GM18870 (cell line): ENCODE data around the gene MAD1L1.
"Not testable (repeated sequence)": the region's sequence is repeated elsewhere in the genome, so short reads cannot be mapped to it uniquely, and the experiment has no call there.

Experiments used
- ATAC-seq: cut with Tn5 transposase; IDR thresholded peaks from one replicate; pipeline ENCODE4 v1.9.1; 2021; ENCODE audit warnings: moderate library complexity; ENCODE audit not compliant: unreplicated experiment

The MAD1L1 gene

DNA sequence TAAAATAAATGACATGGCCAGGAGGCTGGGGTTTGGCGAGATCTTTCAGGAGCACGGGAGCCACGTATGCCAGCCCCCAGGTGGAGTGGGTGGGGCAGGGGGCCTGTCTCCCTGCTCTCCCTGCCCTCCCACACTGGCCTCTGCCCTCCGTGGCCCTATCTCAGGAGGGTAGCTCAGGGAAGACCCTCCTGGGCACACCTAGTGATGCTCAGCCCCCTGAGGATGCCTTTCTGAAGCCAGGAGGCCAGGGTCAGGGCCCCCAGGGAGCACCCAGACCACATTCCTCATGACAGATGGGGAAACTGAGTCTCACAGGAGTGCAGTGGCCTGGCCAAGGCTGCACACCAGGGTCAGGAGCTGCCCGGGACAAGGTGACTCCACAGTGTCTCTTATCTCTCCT, 339.3 kb downstream of the MAD1L1 start:
- no peak for ATAC-seq

DNA sequence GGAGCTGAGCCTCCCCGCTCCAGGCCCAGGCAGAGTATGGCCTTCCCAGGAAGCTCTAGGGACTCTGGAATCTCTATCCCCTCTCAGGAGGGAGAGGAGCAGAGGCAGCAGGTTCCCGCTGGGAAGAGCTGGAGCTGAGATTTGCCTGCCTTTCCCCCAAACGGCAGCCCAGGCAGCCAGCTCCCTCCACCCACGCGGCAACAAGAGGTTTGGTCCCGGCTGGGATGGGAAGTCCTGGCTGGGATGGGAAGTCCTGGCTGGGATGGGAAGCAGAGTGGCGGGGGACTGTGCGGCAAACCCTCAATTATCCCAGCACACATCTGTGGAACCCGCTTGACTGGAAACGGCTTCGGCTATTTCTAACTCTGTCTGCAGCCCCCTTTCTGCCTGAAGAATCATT, 339.7 kb downstream of the MAD1L1 start:
- ATAC-seq = no peak

DNA sequence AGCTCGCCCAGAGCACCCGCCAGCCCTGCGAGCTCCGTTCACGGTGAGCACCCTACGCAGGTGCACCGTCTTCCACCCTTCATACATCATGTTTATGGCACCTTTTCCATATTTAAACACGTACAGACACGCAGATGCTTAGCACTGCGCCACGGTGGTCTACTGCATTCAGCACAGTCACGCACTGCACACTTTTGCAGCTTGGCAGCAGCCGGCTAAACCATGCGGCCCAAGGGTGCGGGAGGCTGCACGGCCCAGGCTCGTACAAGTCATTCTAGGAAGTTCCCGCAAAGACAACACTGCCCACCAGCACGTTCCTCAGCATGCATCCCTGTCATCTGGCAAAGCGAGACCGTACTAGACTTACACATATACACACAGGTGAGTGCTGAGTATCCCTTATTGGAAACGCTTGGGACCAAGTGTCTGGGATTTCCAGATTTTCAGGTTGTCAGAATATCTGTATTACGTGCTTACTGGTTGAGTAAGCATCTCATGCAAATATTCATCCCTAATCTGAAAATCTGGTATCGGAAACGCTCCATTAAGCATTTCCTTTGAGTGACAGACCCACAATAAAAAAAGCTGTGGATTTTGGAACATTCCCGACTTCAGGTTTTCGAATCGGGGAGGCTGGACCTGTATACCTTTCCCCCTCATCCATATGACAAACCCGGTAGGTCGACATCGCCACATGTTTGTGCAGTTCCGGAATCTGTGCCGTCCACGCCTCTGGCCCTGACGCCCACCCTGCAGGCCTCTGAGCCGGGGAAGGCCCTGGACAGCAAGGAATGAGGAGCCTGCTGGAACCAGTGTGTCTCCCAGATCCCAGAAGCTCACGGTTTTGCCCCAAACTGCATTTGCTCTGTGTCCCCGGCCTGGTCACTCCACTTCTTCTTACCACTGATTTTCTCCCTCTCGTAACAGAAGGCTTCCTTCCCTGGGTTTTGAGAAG, 340.5 kb downstream of the MAD1L1 start:
- ATAC-seq = no peak

DNA sequence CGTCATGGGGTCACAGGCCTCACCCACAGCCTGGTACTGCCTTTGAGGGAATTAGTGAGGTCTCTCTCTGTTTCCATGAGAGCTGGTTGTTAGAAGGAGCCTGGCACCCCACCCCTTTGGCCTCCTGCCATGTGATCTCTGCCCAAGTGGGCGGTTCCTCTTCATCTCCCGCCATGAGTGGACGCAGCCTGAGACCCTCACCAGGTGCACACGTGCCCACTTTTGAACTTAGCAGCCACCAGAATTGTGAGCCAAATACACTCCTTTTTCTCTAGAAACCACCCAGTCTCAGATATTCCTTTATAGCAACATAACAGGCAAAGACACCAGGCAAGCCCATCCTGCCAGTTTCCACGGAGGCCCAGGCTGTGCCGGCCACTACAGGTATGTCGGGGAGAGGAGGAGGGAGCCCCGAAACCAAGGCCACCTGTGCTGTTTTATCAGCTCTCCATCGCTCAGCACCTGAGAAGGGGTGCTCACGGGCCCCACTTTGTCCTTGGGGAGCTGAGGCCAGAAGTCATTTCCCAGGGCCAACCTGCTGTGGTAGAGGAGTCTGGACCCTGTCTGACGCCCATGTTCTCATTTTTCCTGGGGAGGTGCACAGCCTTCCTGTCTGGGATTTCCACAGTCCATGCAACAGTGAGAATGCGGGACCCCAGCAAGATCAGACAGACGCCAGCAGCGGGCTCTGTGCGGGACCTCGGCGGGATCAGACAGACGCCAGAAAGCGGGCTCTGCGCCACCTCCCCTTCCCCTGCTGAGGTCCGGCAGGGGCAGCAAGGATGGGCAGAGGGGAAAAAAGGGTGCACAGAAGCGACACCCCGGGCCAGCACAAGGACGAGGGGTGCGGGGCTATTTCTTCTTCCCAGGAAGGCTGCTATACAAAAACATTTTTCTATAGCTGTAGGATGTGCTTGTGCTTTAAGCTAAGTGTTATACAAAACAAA, 342.2 kb downstream of the MAD1L1 start:
- no peak for ATAC-seq

DNA sequence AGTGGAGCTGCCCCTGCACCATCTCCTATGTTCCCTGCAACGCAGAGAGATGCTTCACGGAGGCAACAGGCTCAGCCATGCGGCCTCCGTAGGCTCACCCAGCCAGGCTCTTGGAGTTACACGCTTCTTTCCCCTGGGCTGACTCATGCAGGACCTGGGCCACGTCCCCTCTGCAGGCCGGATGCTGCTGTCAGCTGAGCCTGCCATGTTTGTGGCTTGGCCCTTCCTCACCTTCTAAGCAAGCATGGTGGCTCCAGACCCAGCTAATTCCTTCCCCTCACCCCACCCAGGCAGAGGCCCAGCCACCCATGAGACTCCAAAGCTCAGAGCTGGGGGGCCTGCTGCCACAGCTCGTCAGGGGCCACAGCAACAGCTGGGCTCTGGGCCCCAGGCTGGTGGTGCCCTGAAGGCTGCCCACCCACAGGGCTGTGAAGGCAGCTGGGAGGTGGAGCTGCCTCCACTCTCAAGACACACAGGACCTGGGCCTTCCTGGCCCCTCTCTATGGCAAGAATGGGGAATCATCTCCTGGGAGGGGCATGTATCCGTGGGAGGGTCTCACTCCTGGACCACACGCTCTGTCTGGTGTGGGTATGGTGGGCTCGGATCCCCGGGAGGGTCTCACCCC, 343.1 kb downstream of the MAD1L1 start:
- ATAC-seq = no peak

DNA sequence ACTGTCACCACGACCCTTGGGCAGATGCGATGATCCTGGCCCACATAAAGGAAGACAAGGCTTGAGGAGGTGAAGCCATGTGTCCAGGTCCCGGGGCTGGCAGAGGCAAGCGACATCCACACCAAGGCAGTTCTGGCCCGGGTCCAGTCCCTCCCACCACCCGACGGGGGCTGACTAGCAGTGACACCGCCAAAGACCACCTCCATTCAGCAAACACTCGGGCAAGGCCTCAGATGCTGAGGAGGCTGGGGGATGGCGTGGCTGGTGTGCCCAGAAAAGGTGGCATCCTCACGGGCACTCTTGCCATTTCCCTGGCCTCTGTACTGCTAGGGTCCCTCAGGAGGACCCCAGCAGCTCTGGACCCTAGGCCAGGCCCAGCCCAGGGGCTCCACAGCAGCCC, 343.7 kb downstream of the MAD1L1 start:
- ATAC-seq = no peak

DNA sequence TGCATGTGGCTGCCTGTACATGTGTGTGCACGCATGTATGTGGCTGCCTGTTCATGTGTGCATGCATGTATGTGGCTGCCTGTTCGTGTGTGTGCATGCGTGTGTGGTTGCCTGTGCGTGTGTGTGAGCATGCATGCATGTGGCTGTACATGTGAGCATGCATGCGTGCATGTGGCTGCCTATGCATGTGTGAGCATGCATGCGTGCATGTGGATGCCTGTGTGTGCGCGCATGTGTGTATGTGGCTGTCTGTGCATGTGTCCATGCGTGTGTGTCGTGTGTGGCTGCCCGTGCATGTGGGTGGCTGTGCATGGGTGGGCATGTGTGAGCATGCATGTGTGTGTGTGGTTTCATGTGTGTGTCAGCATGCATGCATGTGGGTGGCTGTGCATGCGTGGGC, 344.3 kb downstream of the MAD1L1 start:
- no peak for ATAC-seq

DNA sequence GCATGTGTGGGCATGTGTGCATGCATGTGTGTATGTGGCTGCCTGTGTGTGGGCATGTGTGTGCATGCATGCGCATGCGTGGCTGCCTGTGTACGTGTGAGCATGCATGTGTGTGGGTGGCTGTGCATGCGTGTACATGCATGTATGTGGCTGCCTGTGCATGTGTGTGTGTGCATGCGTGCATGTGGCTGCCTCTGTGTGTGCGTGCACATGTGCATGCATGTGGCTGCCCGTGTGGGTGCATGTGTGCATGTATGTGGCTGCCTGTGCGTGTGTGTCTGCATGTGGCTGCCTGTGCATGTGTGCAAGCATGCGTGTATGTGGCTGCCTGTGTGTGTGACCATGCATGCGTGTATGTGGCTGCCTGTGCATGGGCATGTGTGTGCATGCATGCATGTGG, 345.5 kb downstream of the MAD1L1 start:
- ATAC-seq = no peak

DNA sequence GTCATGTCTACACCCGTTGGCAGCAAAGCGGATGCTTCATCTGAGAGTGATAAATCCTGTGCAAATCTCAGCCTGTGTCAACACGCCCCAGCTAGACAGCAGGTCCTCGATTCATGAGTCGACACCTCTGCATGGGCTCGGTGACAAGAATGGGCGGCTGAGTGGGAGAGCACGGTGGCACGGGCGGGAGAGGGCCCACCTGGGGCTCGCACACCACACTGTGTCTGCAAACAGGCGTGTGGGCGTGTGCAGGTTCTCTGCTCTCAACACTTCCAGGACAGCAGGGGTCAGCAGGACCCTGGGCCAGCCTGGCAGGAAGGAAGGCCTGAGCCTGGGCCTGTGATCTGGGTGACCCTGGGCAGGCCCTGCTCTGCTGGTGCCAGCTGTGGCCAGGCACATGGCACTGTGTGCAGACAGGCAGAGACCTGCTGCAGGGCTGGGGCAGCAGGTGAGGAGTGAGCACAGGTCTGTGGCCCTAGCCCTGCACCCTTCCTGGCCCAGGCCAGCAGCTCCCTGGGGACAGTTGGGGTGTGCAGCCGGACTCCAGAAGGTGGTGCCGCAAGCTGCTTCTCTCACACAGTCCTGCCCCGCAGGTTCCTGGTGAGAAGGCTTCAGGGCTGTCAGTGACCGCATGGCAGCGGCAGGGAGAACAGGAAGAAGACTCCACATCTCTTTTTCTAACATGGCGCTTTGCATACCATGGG, 346.2 kb downstream of the MAD1L1 start:
- ATAC-seq = no peak

DNA sequence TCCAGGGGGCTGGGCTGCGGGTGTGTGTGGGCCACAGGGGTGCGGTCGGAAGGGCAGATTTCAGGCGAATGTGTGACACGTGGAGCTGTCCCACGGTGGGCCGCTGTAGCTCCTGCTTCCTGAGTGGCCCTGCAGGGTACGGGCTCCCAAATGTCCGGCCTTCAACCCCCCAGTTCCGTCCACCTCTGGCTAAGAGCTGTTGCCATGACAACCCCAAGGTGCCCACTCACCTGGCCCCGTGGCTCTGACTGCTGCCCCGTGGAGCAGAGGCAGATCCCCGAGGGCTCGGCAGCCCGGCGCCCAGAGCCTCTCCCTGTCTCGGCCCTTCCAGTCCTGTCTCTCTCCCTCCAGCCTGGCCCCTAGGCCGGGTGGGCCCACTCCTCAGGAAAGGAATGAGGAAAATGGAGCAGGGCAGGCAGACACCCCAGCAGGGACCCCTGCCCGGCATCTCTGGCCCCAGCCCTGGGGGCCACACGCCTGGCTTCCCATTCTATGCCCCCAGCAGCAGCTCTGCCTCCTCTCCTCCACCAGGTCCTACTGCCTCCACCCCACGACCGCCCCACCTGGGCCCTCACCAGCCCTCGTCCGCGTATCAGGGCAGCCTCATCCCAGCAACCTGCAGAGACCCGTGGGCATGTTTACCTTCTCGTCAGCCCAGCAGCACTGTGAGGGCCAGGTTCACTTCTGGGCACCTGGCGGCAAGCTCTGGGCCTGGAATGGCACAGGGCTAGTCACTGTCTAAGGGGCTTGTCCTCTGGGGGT, 347.1 kb downstream of the MAD1L1 start:
- no peak for ATAC-seq

DNA sequence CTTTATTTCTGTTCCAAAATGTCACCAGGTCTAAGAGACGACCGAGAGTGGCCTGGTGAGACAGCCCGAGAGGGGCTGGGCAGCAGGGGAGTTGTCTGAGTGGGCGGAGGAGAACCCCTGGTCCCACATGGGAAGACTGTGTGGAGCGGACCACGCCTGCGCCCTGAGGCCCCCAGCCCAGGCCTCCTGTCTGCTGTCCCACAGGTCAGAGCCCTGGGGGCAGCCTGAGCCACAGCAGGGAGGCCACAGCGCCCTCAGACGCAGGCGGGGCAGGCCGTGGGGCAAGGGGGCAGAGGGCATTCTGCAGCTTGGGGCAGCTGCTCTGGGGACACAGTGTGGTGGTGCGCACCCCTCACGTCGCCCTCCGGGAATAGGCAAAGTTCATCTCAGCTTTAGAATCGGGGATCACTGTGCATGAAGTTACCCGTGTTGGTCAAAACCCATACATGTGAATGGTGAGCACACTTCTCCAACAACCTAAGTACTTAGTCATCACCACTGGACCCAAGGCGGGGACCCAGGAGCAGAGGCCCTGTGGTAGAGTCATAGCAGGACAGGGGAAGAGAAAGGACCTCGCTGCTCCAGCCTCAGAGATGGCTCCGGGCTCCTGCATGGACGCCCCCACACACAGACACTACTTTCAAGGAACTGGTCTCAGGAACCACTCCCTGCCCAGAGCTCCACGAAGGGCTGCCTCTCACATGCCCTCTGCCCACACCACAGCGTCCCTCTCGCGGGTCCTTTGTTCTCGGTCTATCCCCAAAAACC, 348.0 kb downstream of the MAD1L1 start:
- ATAC-seq = no peak

DNA sequence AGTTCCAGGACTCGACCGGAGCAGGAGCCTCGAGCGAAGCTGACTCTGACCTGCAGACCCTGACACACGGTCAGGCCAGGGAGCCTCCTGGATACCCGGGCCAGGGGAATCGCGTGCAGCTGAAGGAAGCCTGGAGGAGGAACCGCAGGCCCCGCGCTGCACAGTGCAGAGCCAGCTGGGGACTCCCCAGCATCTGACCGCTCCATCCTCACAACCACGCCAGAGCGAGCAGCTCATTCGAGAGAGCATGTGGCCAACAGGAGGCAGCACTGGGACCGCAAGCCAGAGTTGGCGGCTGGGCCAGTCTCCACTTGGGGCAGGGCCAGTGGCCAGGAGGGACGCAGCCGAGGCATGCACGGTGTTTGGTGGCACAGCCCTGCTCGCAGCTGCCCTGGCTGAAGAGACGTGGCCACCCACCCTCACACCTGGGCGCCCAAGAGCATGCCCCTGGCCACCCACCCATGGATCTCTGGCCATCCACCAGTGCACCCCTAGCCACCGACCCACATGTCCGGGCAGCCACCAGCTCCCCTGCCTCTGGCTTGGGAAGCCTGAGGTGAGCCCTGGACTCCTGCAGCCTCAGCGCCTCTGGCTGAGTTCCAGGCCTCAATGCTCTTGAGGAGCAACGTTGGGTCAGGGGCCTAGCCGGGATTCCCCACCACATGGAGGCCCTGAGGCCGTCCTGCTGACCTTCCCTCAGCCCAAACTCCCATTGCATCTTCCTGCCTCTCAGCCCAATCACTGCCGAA, 348.7 kb downstream of the MAD1L1 start:
- no peak for ATAC-seq

DNA sequence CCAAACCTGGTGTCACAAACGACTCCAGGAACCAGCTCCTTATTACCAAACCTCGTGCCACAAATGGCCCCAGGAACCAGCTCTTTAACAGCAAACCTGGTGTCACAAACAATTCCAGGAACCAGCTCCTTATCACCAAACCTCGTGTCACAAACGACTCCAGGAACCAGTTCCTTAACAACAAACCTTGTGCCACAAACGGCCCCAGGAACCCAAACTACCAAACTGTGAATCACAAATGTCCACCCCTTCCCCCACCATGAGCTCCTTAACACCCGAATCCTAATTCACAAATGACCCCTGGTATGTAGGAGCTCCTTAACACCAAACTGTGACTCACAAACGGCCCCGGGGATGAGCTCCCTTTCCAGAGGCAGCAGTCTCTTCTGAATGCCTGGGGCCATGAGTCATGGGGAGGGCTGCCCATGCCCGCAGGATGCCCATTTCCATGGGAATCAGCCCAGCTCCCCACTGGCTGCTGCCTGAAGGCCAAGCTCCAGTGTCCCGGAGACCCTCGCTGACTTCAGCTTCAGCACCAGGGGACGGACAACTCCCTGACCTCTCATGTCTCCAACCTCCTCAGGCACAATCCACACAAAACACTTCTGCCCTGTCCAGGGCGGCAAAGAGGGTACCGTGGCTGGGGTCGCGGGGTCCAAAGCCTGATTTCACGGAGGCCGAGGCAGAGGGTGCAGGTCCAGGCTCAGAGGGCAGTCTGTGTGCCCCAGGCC, 349.5 kb downstream of the MAD1L1 start:
- ATAC-seq = no peak

DNA sequence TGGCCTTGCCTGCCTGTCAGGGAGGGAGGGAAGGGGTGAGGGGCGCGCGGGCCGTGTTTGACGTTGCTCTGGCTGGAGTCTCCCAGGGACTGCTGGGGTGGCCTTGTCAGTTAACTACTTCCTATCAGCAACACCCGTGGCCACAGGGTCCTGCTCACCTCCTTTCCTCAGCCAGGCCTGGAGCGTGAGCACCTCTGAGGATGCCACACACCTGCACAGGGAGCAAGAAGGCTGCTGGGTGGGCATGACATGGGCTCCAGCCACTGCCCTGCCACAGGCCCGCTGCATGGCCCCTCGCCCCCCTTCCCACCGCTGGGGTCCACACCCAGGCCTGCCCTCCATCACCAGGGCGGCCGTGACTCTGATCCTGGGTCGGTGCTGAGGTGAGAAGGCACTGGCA, 350.3 kb downstream of the MAD1L1 start:
- ATAC-seq = no peak

DNA sequence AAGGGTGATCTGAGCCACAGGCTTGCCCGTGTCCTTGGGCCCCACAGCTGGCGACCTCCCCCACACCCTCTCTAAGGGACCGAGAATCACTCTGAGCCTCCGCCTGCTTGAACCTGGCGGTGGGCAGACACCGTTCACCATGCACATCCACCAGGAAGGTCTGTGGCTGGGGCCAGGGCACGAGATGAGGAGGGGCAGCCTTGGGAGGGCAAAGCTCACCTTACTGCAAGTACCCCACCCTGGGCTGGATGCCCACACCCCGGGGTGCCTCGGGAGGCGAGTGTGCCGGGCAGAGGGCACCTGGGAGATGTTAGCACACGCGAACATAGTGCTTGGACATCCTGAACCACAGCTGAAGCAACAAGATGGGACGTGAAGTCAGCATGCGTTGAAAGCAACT, 350.8 kb downstream of the MAD1L1 start:
- ATAC-seq = no peak

DNA sequence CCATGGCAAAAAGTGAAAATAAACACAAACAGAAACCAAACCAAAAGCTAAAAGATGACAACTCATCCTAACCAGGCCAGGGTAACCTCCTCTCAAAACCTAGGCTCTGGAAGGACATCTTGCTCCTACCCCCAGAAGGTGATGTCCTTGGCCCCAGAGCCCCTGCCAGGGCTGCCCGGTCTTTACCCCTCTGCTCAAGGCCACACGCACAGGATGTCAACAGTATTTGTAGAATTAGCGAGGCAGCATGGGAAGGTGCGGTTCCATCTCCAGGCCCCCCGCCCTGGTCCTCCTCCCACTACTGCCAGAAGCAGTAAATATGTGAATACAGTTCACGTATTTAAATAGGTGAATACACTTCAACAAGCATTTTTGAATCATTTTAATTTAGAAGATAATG, 356.1 kb downstream of the MAD1L1 start:
- not testable (repeated sequence) for ATAC-seq

DNA sequence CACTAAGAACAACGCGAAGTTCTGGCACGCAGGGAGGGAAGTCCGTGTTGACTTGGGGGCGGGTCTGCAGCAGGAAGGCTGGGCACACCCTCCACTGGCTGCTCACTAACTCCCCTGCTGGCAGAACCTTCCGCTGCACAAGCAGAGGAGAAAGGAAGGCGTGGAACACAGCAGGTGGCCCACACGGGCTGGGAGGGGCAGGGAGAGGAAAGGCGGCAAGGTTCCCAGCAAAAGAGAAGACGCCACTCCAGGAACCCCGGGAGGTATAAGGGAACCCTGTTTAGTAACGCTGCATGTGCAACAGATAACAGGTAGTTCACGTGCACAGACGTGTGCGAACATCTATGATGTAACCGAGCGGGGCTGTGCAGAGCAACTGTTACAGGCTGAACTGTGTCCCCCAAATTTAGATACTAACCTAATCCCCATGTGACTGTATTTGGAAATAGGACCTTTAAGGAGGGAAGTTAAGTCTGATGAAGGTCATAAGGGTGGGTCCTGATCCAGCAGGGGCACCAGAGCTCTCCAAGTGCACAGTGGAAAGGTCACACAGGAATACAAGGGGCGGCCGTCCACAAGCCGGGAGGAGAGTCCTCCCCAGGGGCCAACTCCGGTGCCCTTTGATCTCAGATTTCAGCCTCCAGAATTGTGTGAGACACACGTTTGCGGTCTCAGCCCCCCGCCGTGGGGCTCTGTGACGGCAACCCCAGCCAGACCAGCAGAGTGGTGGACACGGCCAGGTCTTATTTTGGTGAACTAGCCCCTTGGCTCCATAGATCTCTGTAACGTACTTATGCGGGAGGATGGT, 357.1 kb downstream of the MAD1L1 start:
- ATAC-seq = not testable (repeated sequence)
